DOHH2 (cell line): ENCODE results near the gene AFF1.

ENCODE experiments used
- H3F3A ChIP-seq: fragments of 200-600 bp; sonication (generic), shearing (Covaris generic); 2 replicates; pipeline ENCODE4 v1.6.0; 2016; ENCODE audit warnings: antibody characterized with exemption, mild to moderate bottlenecking; ENCODE audit not compliant: control insufficient read depth, insufficient read depth
- H3K27ac ChIP-seq: fragments of 200-600 bp; sonication (generic); 2 replicates; pipeline ENCODE4 v1.5.1; 2014; ENCODE audit warnings: low read depth, mild to moderate bottlenecking, low read length, moderate library complexity
- H3K27me3 ChIP-seq: fragments of 200-600 bp; sonication (generic); 2 replicates; pipeline ENCODE4 v1.6.1; 2014; ENCODE audit warnings: mild to moderate bottlenecking, low read length, mixed read lengths; ENCODE audit not compliant: control insufficient read depth
- H3K36me3 ChIP-seq: fragments of 200-600 bp; sonication (generic); 2 replicates; pipeline ENCODE4 v1.6.1; 2014; ENCODE audit warnings: mild to moderate bottlenecking, low read length, moderate library complexity, mixed read lengths; ENCODE audit not compliant: control insufficient read depth
- H3K4me1 ChIP-seq: fragments of 200-600 bp; sonication (generic); 2 replicates; pipeline ENCODE4 v1.6.1; 2014; ENCODE audit warnings: mild to moderate bottlenecking, low read length, mixed read lengths; ENCODE audit not compliant: control insufficient read depth
- H3K4me2 ChIP-seq: fragments of 200-600 bp; sonication (generic); 2 replicates; pipeline ENCODE4 v1.6.0; 2014; ENCODE audit warnings: mild to moderate bottlenecking, low read length, moderate library complexity
- H3K4me3 ChIP-seq: fragments of 200-600 bp; sonication (generic); 2 replicates; pipeline ENCODE4 v1.5.1; 2014; ENCODE audit warnings: mild to moderate bottlenecking, low read length, mixed read lengths
- H3K79me2 ChIP-seq: fragments of 200-600 bp; sonication (generic); 2 replicates; pipeline ENCODE4 v1.6.1; 2014; ENCODE audit warnings: mild to moderate bottlenecking, low read length, mixed read lengths; ENCODE audit not compliant: control insufficient read depth
- H3K9me2 ChIP-seq: fragments of 200-600 bp; sonication (generic); replicated peaks from 2 replicates; pipeline ENCODE4 v1.6.1; 2014; ENCODE audit warnings: mild to moderate bottlenecking, low read length, mixed read lengths; ENCODE audit not compliant: control insufficient read depth
- H3K9me3 ChIP-seq: fragments of 200-600 bp; sonication (generic); 2 replicates; pipeline ENCODE4 v1.6.1; 2014; ENCODE audit warnings: antibody characterized with exemption, low read length, mixed read lengths; ENCODE audit not compliant: control insufficient read depth, insufficient read depth
- H4K20me1 ChIP-seq: fragments of 200-600 bp; sonication (generic); 2 replicates; pipeline ENCODE4 v1.6.0; 2014; ENCODE audit warnings: low read depth, mild to moderate bottlenecking, antibody characterized with exemption, low read length, moderate library complexity; ENCODE audit not compliant: control insufficient read depth, insufficient read depth
- EZH2phosphoT487 ChIP-seq: fragments of 200-600 bp; sonication (generic); IDR thresholded peaks from 2 replicates; pipeline ENCODE4 v1.6.1; 2017; ENCODE audit warnings: borderline replicate concordance, mild to moderate bottlenecking, antibody characterized with exemption, low read length, moderate library complexity, mixed read lengths
- TF ChIP-seq, protein P1 (sequence below): fragments of 200-600 bp; sonication (generic); IDR thresholded peaks from one replicate; pipeline ENCODE4 v1.5.1; 2014; ENCODE audit warnings: antibody characterized with exemption, mild to moderate bottlenecking, low read depth, low read length; ENCODE audit not compliant: poor library complexity, severe bottlenecking

The AFF1 gene

DNA sequence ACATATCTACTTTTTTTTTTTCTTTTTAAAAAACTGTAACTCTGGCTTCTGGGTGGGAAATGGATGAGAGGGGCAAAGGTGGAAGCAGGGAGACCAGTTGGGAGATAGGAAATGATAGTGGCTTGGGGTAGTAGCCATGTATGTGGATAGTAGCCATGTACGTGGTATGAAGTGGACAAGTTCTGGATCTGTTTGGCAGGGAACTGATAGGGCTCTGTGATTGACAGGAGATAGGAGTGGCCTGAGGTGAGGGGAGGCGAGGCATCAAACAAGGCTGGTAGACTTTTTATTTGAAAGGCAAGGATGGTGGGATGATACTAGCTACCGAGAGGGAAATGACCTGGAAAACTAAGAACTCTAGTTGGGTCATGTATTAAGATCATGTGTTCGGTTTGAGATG, 117.8 kb downstream of the AFF1 start:
- no peaks in the 10 kb centered on the region for H3K36me3 ChIP-seq
- no peaks in the 10 kb centered on the region for H3K9me2 ChIP-seq
- peaks cover 13% of the 10 kb centered on the region for H3K4me1 ChIP-seq
- no peaks in the 10 kb centered on the region for H3K27me3 ChIP-seq
- no peaks in the 10 kb centered on the region for H3K9me3 ChIP-seq
- no peak overlapping the region for H3K4me3 ChIP-seq
- H3K79me2 ChIP-seq, result no peaks in the 10 kb centered on the region
- no peak overlapping the region for H3K4me2 ChIP-seq
- H4K20me1 ChIP-seq, result no peaks in the 10 kb centered on the region
- no peak overlapping the region for H3K27ac ChIP-seq
- TF ChIP-seq, protein P1, sequence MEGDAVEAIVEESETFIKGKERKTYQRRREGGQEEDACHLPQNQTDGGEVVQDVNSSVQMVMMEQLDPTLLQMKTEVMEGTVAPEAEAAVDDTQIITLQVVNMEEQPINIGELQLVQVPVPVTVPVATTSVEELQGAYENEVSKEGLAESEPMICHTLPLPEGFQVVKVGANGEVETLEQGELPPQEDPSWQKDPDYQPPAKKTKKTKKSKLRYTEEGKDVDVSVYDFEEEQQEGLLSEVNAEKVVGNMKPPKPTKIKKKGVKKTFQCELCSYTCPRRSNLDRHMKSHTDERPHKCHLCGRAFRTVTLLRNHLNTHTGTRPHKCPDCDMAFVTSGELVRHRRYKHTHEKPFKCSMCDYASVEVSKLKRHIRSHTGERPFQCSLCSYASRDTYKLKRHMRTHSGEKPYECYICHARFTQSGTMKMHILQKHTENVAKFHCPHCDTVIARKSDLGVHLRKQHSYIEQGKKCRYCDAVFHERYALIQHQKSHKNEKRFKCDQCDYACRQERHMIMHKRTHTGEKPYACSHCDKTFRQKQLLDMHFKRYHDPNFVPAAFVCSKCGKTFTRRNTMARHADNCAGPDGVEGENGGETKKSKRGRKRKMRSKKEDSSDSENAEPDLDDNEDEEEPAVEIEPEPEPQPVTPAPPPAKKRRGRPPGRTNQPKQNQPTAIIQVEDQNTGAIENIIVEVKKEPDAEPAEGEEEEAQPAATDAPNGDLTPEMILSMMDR, result no peak
- TF ChIP-seq EZH2phosphoT487, result no peak
- H3F3A ChIP-seq, result 0 out of 2 replicates have a peak, but pooled peaks cover 4% of the 10 kb centered on the region

DNA sequence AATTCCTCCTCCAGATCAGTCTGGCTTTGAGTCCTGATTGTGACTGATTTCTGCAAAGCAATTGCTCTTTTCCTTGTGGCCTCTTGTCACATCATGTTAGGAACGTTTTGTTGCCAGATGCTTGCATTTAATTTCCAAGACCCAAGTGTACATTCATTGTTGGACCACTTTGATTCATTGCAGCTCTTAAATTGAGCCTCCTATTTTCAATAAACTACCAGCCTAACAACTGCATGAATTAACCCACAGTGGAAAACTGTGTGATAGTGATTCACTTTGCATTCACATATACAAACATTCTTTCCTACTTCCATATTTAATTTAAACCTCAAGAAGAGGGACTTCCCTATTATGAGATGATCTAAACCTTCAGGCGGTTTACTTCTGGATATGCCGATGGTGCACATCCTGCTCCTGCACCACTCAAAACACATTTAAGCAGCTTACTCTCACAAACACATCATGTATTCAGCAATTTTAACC, 118.4 kb downstream of the AFF1 start:
- H3F3A ChIP-seq, result no peaks in the 10 kb centered on the region
- no peaks in the 10 kb centered on the region for H3K36me3 ChIP-seq
- H3K79me2 ChIP-seq, result no peaks in the 10 kb centered on the region
- no peaks in the 10 kb centered on the region for H3K27me3 ChIP-seq
- no peaks in the 10 kb centered on the region for H3K9me3 ChIP-seq
- no peak for TF ChIP-seq EZH2phosphoT487
- H3K9me2 ChIP-seq, result no peaks in the 10 kb centered on the region
- no peak overlapping the region for H3K4me3 ChIP-seq
- H4K20me1 ChIP-seq, result no peaks in the 10 kb centered on the region
- no peak overlapping the region for H3K27ac ChIP-seq
- H3K4me2 ChIP-seq, result no peak overlapping the region
- peaks cover 13% of the 10 kb centered on the region for H3K4me1 ChIP-seq

DNA sequence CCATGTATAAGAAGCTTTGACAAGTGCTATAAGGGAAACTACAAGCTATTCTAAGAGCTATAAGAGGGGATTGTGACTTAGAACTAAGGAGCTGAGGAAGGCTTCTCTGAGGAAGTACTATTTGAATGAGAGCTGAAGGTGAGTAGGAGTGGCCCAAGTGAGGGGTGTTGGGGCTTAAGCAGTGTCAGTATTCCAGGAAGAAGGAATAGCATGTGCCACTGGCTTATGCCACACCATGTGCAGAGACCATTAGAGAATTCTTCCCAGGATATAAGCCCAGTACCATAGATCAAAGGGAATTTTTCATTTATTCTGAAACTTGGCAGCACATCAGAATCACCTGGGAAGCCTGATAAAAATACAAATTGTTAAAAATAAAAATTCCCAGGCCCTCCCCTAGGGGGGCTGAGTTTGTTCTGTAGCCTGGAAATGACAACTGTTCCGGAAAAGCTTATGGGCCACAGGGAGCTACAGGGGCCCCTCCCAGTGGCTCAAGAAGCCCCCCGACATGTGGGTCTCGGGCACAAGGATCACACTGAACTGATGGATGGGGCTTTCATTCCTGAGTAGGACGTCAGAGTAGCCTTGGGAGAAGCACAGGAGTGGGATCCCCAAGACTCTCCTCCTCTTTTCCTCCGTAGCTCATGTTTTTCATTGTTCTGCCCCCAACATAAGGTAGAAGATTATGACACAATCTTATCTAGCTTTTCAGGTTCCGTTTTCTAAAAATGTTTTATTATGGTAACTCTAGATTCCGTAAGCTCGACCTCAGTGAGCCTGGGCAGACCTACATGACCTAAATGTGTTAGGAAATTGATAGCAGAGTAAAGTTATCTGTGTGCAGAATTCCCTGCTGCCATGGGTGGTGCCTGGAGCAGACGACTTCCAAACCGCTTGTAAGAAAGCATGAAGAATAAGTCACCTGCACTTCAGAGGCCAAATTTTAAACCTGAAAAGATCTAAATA, 119.3 kb downstream of the AFF1 start:
- TF ChIP-seq EZH2phosphoT487, result no peak
- TF ChIP-seq, protein P1, result no peak
- H3K4me1 ChIP-seq, result peaks cover 13% of the 10 kb centered on the region
- no peaks in the 10 kb centered on the region for H4K20me1 ChIP-seq
- H3K4me3 ChIP-seq, result no peak overlapping the region
- no peaks in the 10 kb centered on the region for H3F3A ChIP-seq
- H3K27me3 ChIP-seq, result no peaks in the 10 kb centered on the region
- no peaks in the 10 kb centered on the region for H3K9me2 ChIP-seq
- no peaks in the 10 kb centered on the region for H3K36me3 ChIP-seq
- H3K79me2 ChIP-seq, result no peaks in the 10 kb centered on the region
- H3K9me3 ChIP-seq, result no peaks in the 10 kb centered on the region
- no peak overlapping the region for H3K27ac ChIP-seq
- no peak overlapping the region for H3K4me2 ChIP-seq

DNA sequence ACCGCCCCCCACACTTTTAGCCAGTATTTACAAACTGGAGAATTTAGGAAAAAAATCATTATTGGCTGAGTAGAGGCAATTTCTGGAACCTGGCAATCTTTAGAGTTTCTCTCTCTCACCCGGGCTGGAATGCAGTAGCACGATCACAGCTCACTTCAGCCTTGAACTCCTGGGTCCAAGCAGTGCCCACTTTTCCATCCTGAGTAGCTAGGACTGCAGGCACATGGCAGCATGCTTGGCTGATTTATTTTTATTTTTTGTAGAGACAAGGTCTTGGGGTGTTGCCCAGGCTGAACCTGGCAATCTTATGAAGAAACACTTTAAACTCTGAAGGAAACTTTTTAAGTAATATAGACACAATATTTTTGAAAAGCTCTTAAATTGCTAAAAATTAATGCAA, 120.1 kb downstream of the AFF1 start:
- Histone ChIP-seq H4K20me1 (no peaks in the 10 kb centered on the region), H3F3A (no peaks in the 10 kb centered on the region), H3K4me1 (peaks cover 13% of the 10 kb centered on the region), H3K36me3 (no peaks in the 10 kb centered on the region), H3K27me3 (no peaks in the 10 kb centered on the region), H3K27ac (no peak overlapping the region), H3K9me2 (no peaks in the 10 kb centered on the region), H3K4me2 (no peak overlapping the region), H3K79me2 (no peaks in the 10 kb centered on the region), H3K4me3 (no peak overlapping the region), H3K9me3 (no peaks in the 10 kb centered on the region)
- TF ChIP-seq EZH2phosphoT487, result no peak
- TF ChIP-seq, protein P1, result no peak
